Gastrocnemius medialis (tissue), 4 donors: ENCODE results near the gene MAS1L. TPM values are rescaled to one million over a fixed set of nuclear protein-coding genes. Genes with fewer than 3 reads are reported as not detected.

Source experiments
- ATAC-seq, 2 donors: fragments of 150-250 bp; one replicate each; pipeline ENCODE4 v1.9.1; 2016
- DNase-seq, 2 donors: peaks; one replicate each; pipeline ENCODE4 v3.0.0-alpha.2; 2019
- H3K27ac ChIP-seq, 4 donors: fragments of 200-600 bp; sonication (generic); 1 replicate in 1 of 4; 2 replicates in 3 of 4; pipeline ENCODE4 v1.5.1; 2016 to 2018; ENCODE audit warnings: mild to moderate bottlenecking in 2 of 4, moderate library complexity in 1 of 4
- H3K27me3 ChIP-seq, 3 donors: fragments of 200-600 bp; sonication (generic) in 2 of 3; 1 replicate in 1 of 3; 2 replicates in 2 of 3; pipeline versions ENCODE4 v1.5.1 to v1.6.0; 2016 to 2019; ENCODE audit warnings: mild to moderate bottlenecking in 1 of 3, moderate library complexity in 1 of 3
- H3K36me3 ChIP-seq, 2 donors: fragments of 200-600 bp; sonication (generic) in 1 of 2; one replicate each; pipeline ENCODE4 v1.5.1; 2017 to 2018
- H3K4me1 ChIP-seq, 2 donors: fragments of 200-600 bp; sonication (generic) in 1 of 2; one replicate each; pipeline ENCODE4 v1.5.1; 2016 to 2017; ENCODE audit warnings: mild to moderate bottlenecking in 2 of 2
- H3K4me3 ChIP-seq, 4 donors: fragments of 200-600 bp; sonication (generic) in 3 of 4; 1 replicate in 1 of 4; 2 replicates in 3 of 4; pipeline ENCODE4 v1.5.1; 2016 to 2019; ENCODE audit warnings: mild to moderate bottlenecking in 2 of 4
- H3K9me3 ChIP-seq, 3 donors: fragments of 200-600 bp; sonication (generic) in 2 of 3; 1 replicate in 1 of 3; 2 replicates in 2 of 3; pipeline ENCODE4 v1.5.1; 2016 to 2019
- CTCF ChIP-seq, 5 experiments: fragments of 450-650 bp in 3 of 5; fragments of 200-600 bp in 2 of 5; sonication (generic) in 2 of 5; IDR thresholded peaks in 4 of 5; conservative IDR thresholded peaks in 1 of 5; 1 replicate in 4 of 5; 2 replicates in 1 of 5; pipeline ENCODE4 v1.5.1; 2016 to 2019; ENCODE audit warnings: antibody characterized with exemption in 5 of 5, mild to moderate bottlenecking in 3 of 5, moderate library complexity in 3 of 5
- POLR2A ChIP-seq, 2 donors: fragments of 450-650 bp; IDR thresholded peaks; one replicate each; pipeline ENCODE4 v1.6.1; 2017; ENCODE audit warnings: antibody characterized with exemption in 2 of 2, mild to moderate bottlenecking in 2 of 2, moderate library complexity in 2 of 2
- in situ Hi-C, 4 donors: fragments of 200-750 bp; cut with MboI; loops; one replicate each; pipeline versions ENCODE4 v1.15.0 to v1.8.0; 2017; ENCODE audit warnings: low sequenced_read_pairs in 4 of 4
- intact Hi-C: fragments of 100-400 bp; cut with DNase I; formaldehyde crosslinking; loops from one replicate; pipeline ENCODE4 v1.15.1; 2023; ENCODE audit warnings: low total_unique reads
- total RNA-seq, 4 donors: library from RNA; depleted of rRNA; stranded (reverse); fragments of >200 nt; gene quantifications; one replicate each; pipeline versions ENCODE4 v1.1.0 to v1.2.3, GENCODE V29; 2016

The MAS1L gene
- total RNA-seq, 4 donors from 2014 or later = not detected

GRCh38 chr6:29517245-29517644, 29.5 kb upstream of the MAS1L start:
- no peaks in the 10 kb centered on the region for H3K27me3 ChIP-seq
- no peak for ATAC-seq
- no peak overlapping the region for H3K4me3 ChIP-seq
- intact Hi-C loops (no loop called here), in situ Hi-C loops (no loop called here)
- no peaks in the 10 kb centered on the region for H3K9me3 ChIP-seq
- H3K27ac ChIP-seq = no peak overlapping the region
- no peaks in the 10 kb centered on the region for H3K36me3 ChIP-seq
- TF ChIP-seq CTCF (IDR thresholded peaks at IDR 0.05 in 4 of 5, conservative IDR thresholded peaks at IDR 0.05 in 1 of 5) = no peak
- H3K4me1 ChIP-seq = no peaks in the 10 kb centered on the region
- DNase-seq = no peak

GRCh38 chr6:29516108-29516507, 28.4 kb upstream of the MAS1L start:
- TF ChIP-seq POLR2A (IDR thresholded peaks at IDR 0.05) (no peak), CTCF (IDR thresholded peaks at IDR 0.05 in 4 of 5, conservative IDR thresholded peaks at IDR 0.05 in 1 of 5) (no peak)
- DNase-seq (no peak), ATAC-seq (no peak)
- no peaks in the 10 kb centered on the region for H3K27me3 ChIP-seq
- no peaks in the 10 kb centered on the region for H3K9me3 ChIP-seq
- no peaks in the 10 kb centered on the region for H3K36me3 ChIP-seq
- no peak overlapping the region for H3K4me3 ChIP-seq
- in situ Hi-C loops (no loop called here), intact Hi-C loops (no loop called here)
- no peak overlapping the region for H3K27ac ChIP-seq
- H3K4me1 ChIP-seq = no peaks in the 10 kb centered on the region

DNA sequence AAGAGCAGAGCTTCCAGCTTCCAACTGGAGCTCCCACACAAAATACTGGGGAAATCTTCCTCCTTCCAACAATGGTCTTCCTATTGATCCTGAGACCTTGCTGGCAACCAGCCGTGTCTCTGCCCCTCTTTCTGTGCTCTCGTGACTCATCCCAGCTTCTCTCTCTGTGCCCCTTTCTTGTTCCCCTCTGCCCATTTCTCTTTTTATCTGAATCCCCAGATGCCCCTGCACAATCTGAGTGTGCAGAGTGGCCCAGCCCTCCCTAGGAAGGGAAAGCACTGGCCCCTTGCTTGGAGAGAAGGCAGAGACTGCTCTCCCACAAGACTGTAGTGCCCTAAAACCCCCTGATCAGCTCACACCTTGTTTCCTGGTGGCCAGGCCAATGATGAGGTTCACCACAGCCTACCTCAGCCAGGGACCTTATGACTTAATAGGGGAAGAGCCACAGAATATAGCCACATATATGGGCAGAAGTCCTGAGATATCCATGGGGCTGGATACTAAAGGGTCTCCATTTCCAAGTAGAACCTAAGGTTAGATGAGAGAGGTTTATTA, 23.1 kb upstream of the MAS1L start:
- Histone ChIP-seq H3K4me3 (no peak overlapping the region), H3K27ac (no peak overlapping the region), H3K9me3 (no peaks in the 10 kb centered on the region), H3K36me3 (no peaks in the 10 kb centered on the region), H3K4me1 (no peaks in the 10 kb centered on the region), H3K27me3 (no peaks in the 10 kb centered on the region)
- ATAC-seq = no peak
- in situ Hi-C loops = no loop called here
- TF ChIP-seq CTCF (IDR thresholded peaks at IDR 0.05 in 4 of 5, conservative IDR thresholded peaks at IDR 0.05 in 1 of 5) (no peak), POLR2A (IDR thresholded peaks at IDR 0.05) (no peak)
- intact Hi-C loops = no loop called here
- DNase-seq = no peak

DNA sequence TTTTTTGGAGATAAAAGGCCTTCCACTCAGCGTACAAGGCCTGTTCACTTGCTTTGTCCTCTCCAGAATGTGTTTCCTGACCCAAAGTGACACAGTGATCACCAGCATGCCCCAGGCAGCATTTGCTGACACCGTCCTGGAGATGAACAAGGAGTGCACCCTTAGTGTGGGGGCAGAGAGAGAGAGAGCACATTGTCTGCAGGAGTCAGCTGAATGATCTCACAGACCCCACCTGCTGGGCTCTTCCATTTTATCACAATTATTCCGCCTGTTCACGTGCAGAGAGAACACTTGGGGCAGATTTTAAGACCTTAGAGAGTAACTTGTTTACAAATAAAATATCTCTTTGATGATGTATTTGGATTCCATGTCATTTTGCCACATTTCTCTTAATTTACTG, 22.4 kb upstream of the MAS1L start:
- no peak for ATAC-seq
- H3K27ac ChIP-seq = no peak overlapping the region
- no peaks in the 10 kb centered on the region for H3K36me3 ChIP-seq
- in situ Hi-C loops (no loop called here), intact Hi-C loops (no loop called here)
- no peak for DNase-seq
- no peak for TF ChIP-seq POLR2A (IDR thresholded peaks at IDR 0.05)
- TF ChIP-seq CTCF (IDR thresholded peaks at IDR 0.05 in 4 of 5, conservative IDR thresholded peaks at IDR 0.05 in 1 of 5) = no peak
- H3K4me3 ChIP-seq = no peak overlapping the region
- no peaks in the 10 kb centered on the region for H3K27me3 ChIP-seq
- no peaks in the 10 kb centered on the region for H3K4me1 ChIP-seq
- H3K9me3 ChIP-seq = no peaks in the 10 kb centered on the region

DNA sequence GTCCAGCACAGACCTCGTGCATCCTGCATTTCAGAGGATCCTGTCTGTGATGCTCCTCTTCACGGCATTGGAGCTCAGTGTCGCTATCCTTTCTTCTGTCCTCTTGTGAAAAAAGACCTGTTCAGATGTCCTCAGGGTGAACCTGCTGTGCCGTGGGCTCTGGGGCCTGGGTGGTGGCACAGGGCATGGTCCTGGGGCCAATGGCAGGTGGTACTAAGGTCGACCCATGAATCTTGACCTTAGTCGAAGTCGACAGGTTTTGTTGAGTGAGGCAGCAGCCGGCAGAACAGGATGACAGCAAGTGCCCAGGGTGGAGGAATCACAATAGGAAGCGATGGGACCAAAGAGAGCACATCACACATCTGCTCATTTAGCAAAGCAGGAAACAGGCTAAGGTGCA, 22.0 kb upstream of the MAS1L start:
- Histone ChIP-seq H3K4me1 (no peaks in the 10 kb centered on the region), H3K27me3 (no peaks in the 10 kb centered on the region), H3K36me3 (no peaks in the 10 kb centered on the region), H3K27ac (no peak overlapping the region), H3K9me3 (no peaks in the 10 kb centered on the region), H3K4me3 (no peak overlapping the region)
- intact Hi-C loops = no loop called here
- ATAC-seq (no peak), DNase-seq (no peak)
- in situ Hi-C loops = no loop called here
- TF ChIP-seq CTCF (IDR thresholded peaks at IDR 0.05 in 4 of 5, conservative IDR thresholded peaks at IDR 0.05 in 1 of 5) (no peak), POLR2A (IDR thresholded peaks at IDR 0.05) (no peak)
